Karpas-422 (cell line): Measurements from ENCODE around the gene IQGAP2. TPM values are rescaled to one million over a fixed set of nuclear protein-coding genes. Genes with fewer than 3 reads are reported as not detected.
"Not testable (repeated sequence)": the region's sequence is repeated elsewhere in the genome, so short reads cannot be mapped to it uniquely, and the experiment has no call there.

Experiments
- DNase-seq: peaks from one replicate; pipeline ENCODE4 v3.0.0-alpha.2; 2015
- H2AFZ ChIP-seq: fragments of 200-600 bp; sonication (generic); 2 replicates; pipeline ENCODE4 v1.6.1; 2014; ENCODE audit warnings: antibody characterized with exemption, low read length, mixed read lengths
- H3K27ac ChIP-seq: fragments of 200-600 bp; sonication (generic); 2 replicates; pipeline ENCODE4 v1.5.1; 2014; ENCODE audit warnings: mild to moderate bottlenecking, low read length, moderate library complexity
- H3K27me3 ChIP-seq: fragments of 200-600 bp; sonication (generic); 2 replicates; pipeline ENCODE4 v1.6.1; 2014; ENCODE audit warnings: low read length, mixed read lengths
- H3K36me3 ChIP-seq: fragments of 200-600 bp; sonication (generic); 2 replicates; pipeline ENCODE4 v1.6.1; 2014; ENCODE audit warnings: low read length, mixed read lengths; ENCODE audit not compliant: insufficient read depth
- H3K4me1 ChIP-seq: fragments of 200-600 bp; sonication (generic); 2 replicates; pipeline ENCODE4 v1.6.1; 2014; ENCODE audit warnings: mild to moderate bottlenecking, low read length, mixed read lengths
- H3K4me2 ChIP-seq: fragments of 200-600 bp; sonication (generic); 2 replicates; pipeline ENCODE4 v1.6.1; 2014; ENCODE audit warnings: low read length, low read depth, mild to moderate bottlenecking; ENCODE audit not compliant: poor library complexity, severe bottlenecking
- H3K4me3 ChIP-seq: fragments of 200-600 bp; sonication (generic); 2 replicates; pipeline ENCODE4 v1.5.1; 2014; ENCODE audit warnings: mild to moderate bottlenecking, antibody characterized with exemption, low read length, mixed read lengths
- H3K79me2 ChIP-seq: fragments of 200-600 bp; sonication (generic); 2 replicates; pipeline ENCODE4 v1.6.1; 2014; ENCODE audit warnings: mild to moderate bottlenecking, low read length, mixed read lengths
- H3K9ac ChIP-seq: fragments of 200-600 bp; sonication (generic); 2 replicates; pipeline ENCODE4 v1.6.0; 2014; ENCODE audit warnings: low read length
- H3K9me2 ChIP-seq: fragments of 200-600 bp; sonication (generic), shearing (Covaris generic); replicated peaks from 2 replicates; pipeline ENCODE4 v1.6.0; 2014; ENCODE audit warnings: mild to moderate bottlenecking, low read length, moderate library complexity; ENCODE audit not compliant: insufficient read depth
- H3K9me3 ChIP-seq: fragments of 300-700, 200-600 bp; sonication (generic); 2 replicates; pipeline ENCODE4 v1.6.1; 2014; ENCODE audit warnings: low read length, mixed read lengths
- H4K20me1 ChIP-seq: fragments of 200-600 bp; sonication (generic); 2 replicates; pipeline ENCODE4 v1.6.1; 2014; ENCODE audit warnings: mild to moderate bottlenecking, antibody characterized with exemption, low read length, low read depth; ENCODE audit not compliant: insufficient read depth
- total RNA-seq: library from RNA; depleted of rRNA; stranded (reverse); fragments of >200 nt; shearing (Covaris generic); gene quantifications from 2 replicates; pipeline ENCODE4 v1.2.3, GENCODE V29; 2014; ENCODE audit warnings: low replicate concordance

Gene IQGAP2
- total RNA-seq, 1 experiment from 2014 or later, result not detected

GRCh38 chr5:76673125-76673524 is 270.0 kb downstream of the IQGAP2 start:
- no peaks in the 10 kb centered on the region for H3K9me2 ChIP-seq
- no peaks in the 10 kb centered on the region for H3K4me1 ChIP-seq
- no peak overlapping the region for H3K27ac ChIP-seq
- H3K9ac ChIP-seq, result no peak overlapping the region
- H3K36me3 ChIP-seq, result no peaks in the 10 kb centered on the region
- H3K9me3 ChIP-seq, result no peaks in the 10 kb centered on the region
- no peak overlapping the region for H3K4me3 ChIP-seq
- no peaks in the 10 kb centered on the region for H3K79me2 ChIP-seq
- no peak overlapping the region for H2AFZ ChIP-seq
- no peak overlapping the region for H3K4me2 ChIP-seq
- no peak for DNase-seq
- no peaks in the 10 kb centered on the region for H3K27me3 ChIP-seq
- no peaks in the 10 kb centered on the region for H4K20me1 ChIP-seq

- Histone ChIP-seq H3K27me3 (no peaks in the 10 kb centered on the region), H3K4me2 (no peak overlapping the region), H3K27ac (no peak overlapping the region), H3K4me1 (no peaks in the 10 kb centered on the region), H4K20me1 (no peaks in the 10 kb centered on the region), H3K79me2 (no peaks in the 10 kb centered on the region), H3K9ac (no peak overlapping the region), H3K4me3 (no peak overlapping the region), H3K9me2 (no peaks in the 10 kb centered on the region), H2AFZ (no peak overlapping the region), H3K9me3 (no peaks in the 10 kb centered on the region), H3K36me3 (no peaks in the 10 kb centered on the region)
- no peak for DNase-seq
These were observed 271.4 kb downstream of the IQGAP2 start for GRCh38 chr5:76674330-76675066.

GRCh38 chr5:76675364-76675763 is 272.3 kb downstream of the IQGAP2 start:
- no peak overlapping the region for H3K4me3 ChIP-seq
- no peak overlapping the region for H3K4me2 ChIP-seq
- no peaks in the 10 kb centered on the region for H4K20me1 ChIP-seq
- H3K36me3 ChIP-seq, result no peaks in the 10 kb centered on the region
- no peaks in the 10 kb centered on the region for H3K9me2 ChIP-seq
- DNase-seq, result no peak
- H3K27me3 ChIP-seq, result no peaks in the 10 kb centered on the region
- H2AFZ ChIP-seq, result no peak overlapping the region
- H3K9me3 ChIP-seq, result no peaks in the 10 kb centered on the region
- no peak overlapping the region for H3K27ac ChIP-seq
- H3K79me2 ChIP-seq, result no peaks in the 10 kb centered on the region
- no peak overlapping the region for H3K9ac ChIP-seq
- H3K4me1 ChIP-seq, result no peaks in the 10 kb centered on the region

- Histone ChIP-seq H3K9me2 (no peaks in the 10 kb centered on the region), H3K4me3 (no peak overlapping the region), H3K9ac (no peak overlapping the region), H3K9me3 (no peaks in the 10 kb centered on the region), H2AFZ (no peak overlapping the region), H3K79me2 (no peaks in the 10 kb centered on the region), H3K4me1 (no peaks in the 10 kb centered on the region), H3K27ac (no peak overlapping the region), H4K20me1 (no peaks in the 10 kb centered on the region), H3K4me2 (no peak overlapping the region), H3K27me3 (no peaks in the 10 kb centered on the region), H3K36me3 (no peaks in the 10 kb centered on the region)
- no peak for DNase-seq
These were observed 274.9 kb downstream of the IQGAP2 start for GRCh38 chr5:76677849-76678472.

- DNase-seq, result no peak
- H3K9me2 ChIP-seq, result no peaks in the 10 kb centered on the region
- no peaks in the 10 kb centered on the region for H3K4me1 ChIP-seq
- no peaks in the 10 kb centered on the region for H3K36me3 ChIP-seq
- no peak overlapping the region for H3K9ac ChIP-seq
- H3K27me3 ChIP-seq, result no peaks in the 10 kb centered on the region
- H3K9me3 ChIP-seq, result no peaks in the 10 kb centered on the region
- no peak overlapping the region for H3K4me3 ChIP-seq
- H4K20me1 ChIP-seq, result no peaks in the 10 kb centered on the region
- H3K27ac ChIP-seq, result no peak overlapping the region
- no peaks in the 10 kb centered on the region for H3K79me2 ChIP-seq
- H2AFZ ChIP-seq, result no peak overlapping the region
- no peak overlapping the region for H3K4me2 ChIP-seq
These were observed 276.1 kb downstream of the IQGAP2 start for GRCh38 chr5:76679231-76679630.

- H3K27me3 ChIP-seq, H3K36me3 ChIP-seq, H3K4me2 ChIP-seq: not testable (repeated sequence)
These were observed 277.7 kb downstream of the IQGAP2 start for GRCh38 chr5:76680826-76681225.

GRCh38 chr5:76681287-76681686 is 278.2 kb downstream of the IQGAP2 start:
- H3K27ac ChIP-seq, result no peak overlapping the region
- no peak for DNase-seq
- H2AFZ ChIP-seq, result no peak overlapping the region
- no peaks in the 10 kb centered on the region for H3K36me3 ChIP-seq
- H3K79me2 ChIP-seq, result no peaks in the 10 kb centered on the region
- H3K9me2 ChIP-seq, result no peaks in the 10 kb centered on the region
- no peaks in the 10 kb centered on the region for H3K27me3 ChIP-seq
- no peaks in the 10 kb centered on the region for H3K9me3 ChIP-seq
- no peak overlapping the region for H3K9ac ChIP-seq
- H4K20me1 ChIP-seq, result no peaks in the 10 kb centered on the region
- H3K4me2 ChIP-seq, result no peak overlapping the region
- H3K4me1 ChIP-seq, result no peaks in the 10 kb centered on the region
- H3K4me3 ChIP-seq, result no peak overlapping the region

More at GRCh38 chr5:76680826-76681225, 277.7 kb downstream of the IQGAP2 start:
- DNase-seq, H3K9ac ChIP-seq, H3K9me3 ChIP-seq, H3K4me3 ChIP-seq, H3K4me1 ChIP-seq, H3K9me2 ChIP-seq, H3K79me2 ChIP-seq, H4K20me1 ChIP-seq, H2AFZ ChIP-seq, H3K27ac ChIP-seq: not testable (repeated sequence)

- H3K4me2 ChIP-seq, result no peak overlapping the region
- H3K4me3 ChIP-seq, result no peak overlapping the region
- H4K20me1 ChIP-seq, result no peaks in the 10 kb centered on the region
- H3K79me2 ChIP-seq, result no peaks in the 10 kb centered on the region
- no peaks in the 10 kb centered on the region for H3K4me1 ChIP-seq
- no peaks in the 10 kb centered on the region for H3K36me3 ChIP-seq
- no peak overlapping the region for H2AFZ ChIP-seq
- no peak overlapping the region for H3K27ac ChIP-seq
- H3K9ac ChIP-seq, result no peak overlapping the region
- H3K9me3 ChIP-seq, result no peaks in the 10 kb centered on the region
- DNase-seq, result no peak
- no peaks in the 10 kb centered on the region for H3K27me3 ChIP-seq
- H3K9me2 ChIP-seq, result no peaks in the 10 kb centered on the region
These were observed 279.3 kb downstream of the IQGAP2 start for GRCh38 chr5:76682387-76682786.
